ENCODE measurements around the gene NOCT.
"Not testable (repeated sequence)": the region's sequence is repeated elsewhere in the genome, so short reads cannot be mapped to it uniquely, and the experiment has no call there.

DNA sequence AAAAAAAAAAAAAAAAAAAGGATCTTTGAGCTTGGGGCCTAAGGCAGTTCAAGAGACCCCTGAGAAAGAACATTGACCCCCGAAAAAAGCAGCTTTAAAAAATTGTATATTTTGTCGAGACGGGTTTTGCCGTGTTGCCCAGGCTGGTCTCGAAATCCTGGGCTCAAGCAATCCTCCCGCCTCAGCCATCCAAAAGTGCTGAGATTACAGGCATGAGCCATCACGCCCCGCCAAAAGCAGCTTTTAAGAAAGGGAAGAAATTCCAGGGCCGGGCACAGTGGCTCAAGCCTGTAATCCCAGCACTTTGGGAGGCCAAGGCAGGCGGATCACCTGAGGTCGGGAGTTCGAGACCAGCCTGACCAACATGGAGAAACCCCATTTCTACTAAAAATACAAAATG lies 5.5 kb downstream of the NOCT start:
- TF ChIP-seq CBX5 (IDR thresholded peaks at IDR 0.05; ENCODE audit: low read depth, low read length); RBBP5 (IDR thresholded peaks at IDR 0.05; ENCODE audit: borderline replicate concordance, low read depth, low read length); EP300 (IDR thresholded peaks at IDR 0.05; ENCODE audit: borderline replicate concordance in 1 of 2, low read depth in 2 of 2, low read length in 2 of 2); NRF1 (IDR thresholded peaks at IDR 0.05; ENCODE audit: low read depth, low read length); CBX8 (IDR thresholded peaks at IDR 0.05; ENCODE audit: borderline replicate concordance, low read depth, low read length); GABPA (IDR thresholded peaks at IDR 0.05; ENCODE audit: borderline replicate concordance, insufficient read depth, low read length); POLR2A (IDR thresholded peaks at IDR 0.05; ENCODE audit: control extremely low read depth in 1 of 2, low read depth in 2 of 2, low read length in 2 of 2): not testable (repeated sequence)
- TF ChIP-seq, protein P1, sequence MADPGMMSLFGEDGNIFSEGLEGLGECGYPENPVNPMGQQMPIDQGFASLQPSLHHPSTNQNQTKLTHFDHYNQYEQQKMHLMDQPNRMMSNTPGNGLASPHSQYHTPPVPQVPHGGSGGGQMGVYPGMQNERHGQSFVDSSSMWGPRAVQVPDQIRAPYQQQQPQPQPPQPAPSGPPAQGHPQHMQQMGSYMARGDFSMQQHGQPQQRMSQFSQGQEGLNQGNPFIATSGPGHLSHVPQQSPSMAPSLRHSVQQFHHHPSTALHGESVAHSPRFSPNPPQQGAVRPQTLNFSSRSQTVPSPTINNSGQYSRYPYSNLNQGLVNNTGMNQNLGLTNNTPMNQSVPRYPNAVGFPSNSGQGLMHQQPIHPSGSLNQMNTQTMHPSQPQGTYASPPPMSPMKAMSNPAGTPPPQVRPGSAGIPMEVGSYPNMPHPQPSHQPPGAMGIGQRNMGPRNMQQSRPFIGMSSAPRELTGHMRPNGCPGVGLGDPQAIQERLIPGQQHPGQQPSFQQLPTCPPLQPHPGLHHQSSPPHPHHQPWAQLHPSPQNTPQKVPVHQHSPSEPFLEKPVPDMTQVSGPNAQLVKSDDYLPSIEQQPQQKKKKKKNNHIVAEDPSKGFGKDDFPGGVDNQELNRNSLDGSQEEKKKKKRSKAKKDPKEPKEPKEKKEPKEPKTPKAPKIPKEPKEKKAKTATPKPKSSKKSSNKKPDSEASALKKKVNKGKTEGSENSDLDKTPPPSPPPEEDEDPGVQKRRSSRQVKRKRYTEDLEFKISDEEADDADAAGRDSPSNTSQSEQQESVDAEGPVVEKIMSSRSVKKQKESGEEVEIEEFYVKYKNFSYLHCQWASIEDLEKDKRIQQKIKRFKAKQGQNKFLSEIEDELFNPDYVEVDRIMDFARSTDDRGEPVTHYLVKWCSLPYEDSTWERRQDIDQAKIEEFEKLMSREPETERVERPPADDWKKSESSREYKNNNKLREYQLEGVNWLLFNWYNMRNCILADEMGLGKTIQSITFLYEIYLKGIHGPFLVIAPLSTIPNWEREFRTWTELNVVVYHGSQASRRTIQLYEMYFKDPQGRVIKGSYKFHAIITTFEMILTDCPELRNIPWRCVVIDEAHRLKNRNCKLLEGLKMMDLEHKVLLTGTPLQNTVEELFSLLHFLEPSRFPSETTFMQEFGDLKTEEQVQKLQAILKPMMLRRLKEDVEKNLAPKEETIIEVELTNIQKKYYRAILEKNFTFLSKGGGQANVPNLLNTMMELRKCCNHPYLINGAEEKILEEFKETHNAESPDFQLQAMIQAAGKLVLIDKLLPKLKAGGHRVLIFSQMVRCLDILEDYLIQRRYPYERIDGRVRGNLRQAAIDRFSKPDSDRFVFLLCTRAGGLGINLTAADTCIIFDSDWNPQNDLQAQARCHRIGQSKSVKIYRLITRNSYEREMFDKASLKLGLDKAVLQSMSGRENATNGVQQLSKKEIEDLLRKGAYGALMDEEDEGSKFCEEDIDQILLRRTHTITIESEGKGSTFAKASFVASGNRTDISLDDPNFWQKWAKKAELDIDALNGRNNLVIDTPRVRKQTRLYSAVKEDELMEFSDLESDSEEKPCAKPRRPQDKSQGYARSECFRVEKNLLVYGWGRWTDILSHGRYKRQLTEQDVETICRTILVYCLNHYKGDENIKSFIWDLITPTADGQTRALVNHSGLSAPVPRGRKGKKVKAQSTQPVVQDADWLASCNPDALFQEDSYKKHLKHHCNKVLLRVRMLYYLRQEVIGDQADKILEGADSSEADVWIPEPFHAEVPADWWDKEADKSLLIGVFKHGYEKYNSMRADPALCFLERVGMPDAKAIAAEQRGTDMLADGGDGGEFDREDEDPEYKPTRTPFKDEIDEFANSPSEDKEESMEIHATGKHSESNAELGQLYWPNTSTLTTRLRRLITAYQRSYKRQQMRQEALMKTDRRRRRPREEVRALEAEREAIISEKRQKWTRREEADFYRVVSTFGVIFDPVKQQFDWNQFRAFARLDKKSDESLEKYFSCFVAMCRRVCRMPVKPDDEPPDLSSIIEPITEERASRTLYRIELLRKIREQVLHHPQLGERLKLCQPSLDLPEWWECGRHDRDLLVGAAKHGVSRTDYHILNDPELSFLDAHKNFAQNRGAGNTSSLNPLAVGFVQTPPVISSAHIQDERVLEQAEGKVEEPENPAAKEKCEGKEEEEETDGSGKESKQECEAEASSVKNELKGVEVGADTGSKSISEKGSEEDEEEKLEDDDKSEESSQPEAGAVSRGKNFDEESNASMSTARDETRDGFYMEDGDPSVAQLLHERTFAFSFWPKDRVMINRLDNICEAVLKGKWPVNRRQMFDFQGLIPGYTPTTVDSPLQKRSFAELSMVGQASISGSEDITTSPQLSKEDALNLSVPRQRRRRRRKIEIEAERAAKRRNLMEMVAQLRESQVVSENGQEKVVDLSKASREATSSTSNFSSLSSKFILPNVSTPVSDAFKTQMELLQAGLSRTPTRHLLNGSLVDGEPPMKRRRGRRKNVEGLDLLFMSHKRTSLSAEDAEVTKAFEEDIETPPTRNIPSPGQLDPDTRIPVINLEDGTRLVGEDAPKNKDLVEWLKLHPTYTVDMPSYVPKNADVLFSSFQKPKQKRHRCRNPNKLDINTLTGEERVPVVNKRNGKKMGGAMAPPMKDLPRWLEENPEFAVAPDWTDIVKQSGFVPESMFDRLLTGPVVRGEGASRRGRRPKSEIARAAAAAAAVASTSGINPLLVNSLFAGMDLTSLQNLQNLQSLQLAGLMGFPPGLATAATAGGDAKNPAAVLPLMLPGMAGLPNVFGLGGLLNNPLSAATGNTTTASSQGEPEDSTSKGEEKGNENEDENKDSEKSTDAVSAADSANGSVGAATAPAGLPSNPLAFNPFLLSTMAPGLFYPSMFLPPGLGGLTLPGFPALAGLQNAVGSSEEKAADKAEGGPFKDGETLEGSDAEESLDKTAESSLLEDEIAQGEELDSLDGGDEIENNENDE (IDR thresholded peaks at IDR 0.05; ENCODE audit: insufficient replicate concordance, low read length) = not testable (repeated sequence)
- TF ChIP-seq, protein P2, sequence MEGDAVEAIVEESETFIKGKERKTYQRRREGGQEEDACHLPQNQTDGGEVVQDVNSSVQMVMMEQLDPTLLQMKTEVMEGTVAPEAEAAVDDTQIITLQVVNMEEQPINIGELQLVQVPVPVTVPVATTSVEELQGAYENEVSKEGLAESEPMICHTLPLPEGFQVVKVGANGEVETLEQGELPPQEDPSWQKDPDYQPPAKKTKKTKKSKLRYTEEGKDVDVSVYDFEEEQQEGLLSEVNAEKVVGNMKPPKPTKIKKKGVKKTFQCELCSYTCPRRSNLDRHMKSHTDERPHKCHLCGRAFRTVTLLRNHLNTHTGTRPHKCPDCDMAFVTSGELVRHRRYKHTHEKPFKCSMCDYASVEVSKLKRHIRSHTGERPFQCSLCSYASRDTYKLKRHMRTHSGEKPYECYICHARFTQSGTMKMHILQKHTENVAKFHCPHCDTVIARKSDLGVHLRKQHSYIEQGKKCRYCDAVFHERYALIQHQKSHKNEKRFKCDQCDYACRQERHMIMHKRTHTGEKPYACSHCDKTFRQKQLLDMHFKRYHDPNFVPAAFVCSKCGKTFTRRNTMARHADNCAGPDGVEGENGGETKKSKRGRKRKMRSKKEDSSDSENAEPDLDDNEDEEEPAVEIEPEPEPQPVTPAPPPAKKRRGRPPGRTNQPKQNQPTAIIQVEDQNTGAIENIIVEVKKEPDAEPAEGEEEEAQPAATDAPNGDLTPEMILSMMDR (IDR thresholded peaks at IDR 0.05; ENCODE audit: control extremely low read depth in 1 of 3, insufficient read depth in 1 of 3, low read depth in 1 of 3, low read length in 3 of 3) = not testable (repeated sequence)

All from H1 (cell line).